MM.1S (cell line): ENCODE results near the gene MPHOSPH9.

Experiments
- DNase-seq: peaks from one replicate; pipeline ENCODE4 v3.0.0-alpha.2; 2015
- H2AFZ ChIP-seq: fragments of 300-600 bp; sonication (generic); 2 replicates; pipeline ENCODE4 v1.6.0; 2016; ENCODE audit warnings: antibody characterized with exemption, low read length
- H3F3A ChIP-seq: fragments of 300-600 bp; sonication (generic); 2 replicates; pipeline ENCODE4 v1.6.1; 2016; ENCODE audit warnings: mild to moderate bottlenecking, antibody characterized with exemption, low read length, moderate library complexity, mixed read lengths; ENCODE audit not compliant: insufficient read depth
- H3K27ac ChIP-seq: fragments of 300-600 bp; sonication (generic); 2 replicates; pipeline ENCODE4 v1.5.1; 2016; ENCODE audit warnings: mild to moderate bottlenecking, low read length
- H3K27me3 ChIP-seq: fragments of 300-600 bp; sonication (generic); replicated peaks from 2 replicates; pipeline ENCODE4 v1.6.0; 2016; ENCODE audit warnings: low read length; ENCODE audit not compliant: insufficient read depth
- H3K36me3 ChIP-seq: fragments of 300-600 bp; sonication (generic); replicated peaks from 2 replicates; pipeline ENCODE4 v1.6.1; 2016; ENCODE audit warnings: mild to moderate bottlenecking, low read length, mixed read lengths; ENCODE audit not compliant: insufficient read depth
- H3K4me1 ChIP-seq: fragments of 300-600 bp; sonication (generic); 2 replicates; pipeline ENCODE4 v1.6.1; 2016; ENCODE audit warnings: low read length, mixed read lengths
- H3K4me2 ChIP-seq: fragments of 300-600 bp; sonication (generic); 2 replicates; pipeline ENCODE4 v1.6.0; 2016; ENCODE audit warnings: low read depth, low read length
- H3K4me3 ChIP-seq: fragments of 300-600 bp; sonication (generic); 2 replicates; pipeline ENCODE4 v1.5.1; 2016; ENCODE audit warnings: low read length, mixed read lengths
- H3K79me2 ChIP-seq: fragments of 300-600 bp; sonication (generic); 2 replicates; pipeline ENCODE4 v1.6.1; 2016; ENCODE audit warnings: mixed run types, low read length, mixed read lengths
- H3K9ac ChIP-seq: fragments of 300-600 bp; sonication (generic); 2 replicates; pipeline ENCODE4 v1.6.1; 2016; ENCODE audit warnings: low read length, mixed read lengths
- H3K9me2 ChIP-seq: fragments of 300-600 bp; sonication (generic); replicated peaks from 2 replicates; pipeline ENCODE4 v1.6.1; 2016; ENCODE audit warnings: mild to moderate bottlenecking, low read length, mixed read lengths; ENCODE audit not compliant: insufficient read depth
- H3K9me3 ChIP-seq: fragments of 300-600 bp; sonication (generic); replicated peaks from 2 replicates; pipeline ENCODE4 v1.6.1; 2016; ENCODE audit warnings: mild to moderate bottlenecking, low read length, mixed read lengths; ENCODE audit not compliant: insufficient read depth
- H4K20me1 ChIP-seq: fragments of 300-600 bp; sonication (generic); 2 replicates; pipeline ENCODE4 v1.6.1; 2016; ENCODE audit warnings: mild to moderate bottlenecking, low read length, moderate library complexity, mixed read lengths; ENCODE audit not compliant: insufficient read depth
- CTCF ChIP-seq: fragments of 300-600 bp; sonication (generic); IDR thresholded peaks from 2 replicates; pipeline ENCODE4 v1.5.1; 2016; ENCODE audit warnings: antibody characterized with exemption, low read length, mixed read lengths
- EZH2 ChIP-seq: fragments of 300-600 bp; sonication (generic); optimal IDR thresholded peaks from 2 replicates; pipeline ENCODE3; 2017; ENCODE audit warnings: low read depth, mild to moderate bottlenecking, antibody characterized with exemption, low read length, mixed read lengths
- EZH2phosphoT487 ChIP-seq: fragments of 300-600 bp; sonication (generic); IDR thresholded peaks from 2 replicates; pipeline ENCODE4 v1.6.1; 2018; ENCODE audit warnings: antibody characterized with exemption, low read length

The MPHOSPH9 gene

GRCh38 chr12:123238330-123238682, 5.4 kb upstream of the MPHOSPH9 start:
- Histone ChIP-seq H3K4me2 (no peak overlapping the region), H4K20me1 (no peaks in the 10 kb centered on the region), H3K79me2 (peaks cover 67% of the 10 kb centered on the region), H3F3A (no peaks in the 10 kb centered on the region), H3K9me3 (no peaks in the 10 kb centered on the region), H2AFZ (no peak overlapping the region), H3K27ac (no peak overlapping the region), H3K4me3 (no peak overlapping the region), H3K9me2 (no peaks in the 10 kb centered on the region), H3K9ac (no peak overlapping the region), H3K27me3 (no peaks in the 10 kb centered on the region), H3K36me3 (no peaks in the 10 kb centered on the region), H3K4me1 (no peaks in the 10 kb centered on the region)
- no peak for DNase-seq
- TF ChIP-seq EZH2 (no peak), CTCF (no peak), EZH2phosphoT487 (no peak)

- no peak overlapping the region for H3K27ac ChIP-seq
- H3K9ac ChIP-seq = no peak overlapping the region
- no peaks in the 10 kb centered on the region for H3K9me3 ChIP-seq
- peak; percentile 45 for DNase-seq
- H2AFZ ChIP-seq = no peak overlapping the region
- no peaks in the 10 kb centered on the region for H3K27me3 ChIP-seq
- H4K20me1 ChIP-seq = no peaks in the 10 kb centered on the region
- no peaks in the 10 kb centered on the region for H3K4me1 ChIP-seq
- no peak overlapping the region for H3K4me2 ChIP-seq
- H3K4me3 ChIP-seq = no peak overlapping the region
- no peaks in the 10 kb centered on the region for H3K36me3 ChIP-seq
- no peaks in the 10 kb centered on the region for H3K9me2 ChIP-seq
- H3K79me2 ChIP-seq = peaks cover 67% of the 10 kb centered on the region
- peak; percentile 55 for TF ChIP-seq CTCF
- TF ChIP-seq EZH2 = no peak
- no peak for TF ChIP-seq EZH2phosphoT487
- H3F3A ChIP-seq = no peaks in the 10 kb centered on the region
These were observed 4.8 kb upstream of the MPHOSPH9 start for GRCh38 chr12:123237646-123238329.

GRCh38 chr12:123233505-123234308, 766 bp upstream of the MPHOSPH9 start:
- H3K79me2 ChIP-seq = peaks cover 75% of the 10 kb centered on the region
- peaks cover 4% of the 10 kb centered on the region; the same call in 1 of the 2 replicates for H3K4me1 ChIP-seq
- peak overlapping the region; percentile 84 for H3K9ac ChIP-seq
- H3K36me3 ChIP-seq = no peaks in the 10 kb centered on the region
- peak overlapping the region; percentile 56 for H3K4me2 ChIP-seq
- no peaks in the 10 kb centered on the region for H4K20me1 ChIP-seq
- H3K9me3 ChIP-seq = no peaks in the 10 kb centered on the region
- H3K27me3 ChIP-seq = no peaks in the 10 kb centered on the region
- no peaks in the 10 kb centered on the region for H3K9me2 ChIP-seq
- H3K27ac ChIP-seq = peak overlapping the region; percentile 57; the same call in 1 of the 2 replicates
- DNase-seq = no peak
- H3F3A ChIP-seq = 0 out of 2 replicates have a peak, but pooled peaks cover 7% of the 10 kb centered on the region
- peak overlapping the region; percentile 56 for H2AFZ ChIP-seq
- TF ChIP-seq CTCF (no peak), EZH2phosphoT487 (no peak), EZH2 (no peak)
- peak overlapping the region; percentile 83 for H3K4me3 ChIP-seq
